ENCODE measurements around the gene SLC18A3.

The SLC18A3 gene

DNA sequence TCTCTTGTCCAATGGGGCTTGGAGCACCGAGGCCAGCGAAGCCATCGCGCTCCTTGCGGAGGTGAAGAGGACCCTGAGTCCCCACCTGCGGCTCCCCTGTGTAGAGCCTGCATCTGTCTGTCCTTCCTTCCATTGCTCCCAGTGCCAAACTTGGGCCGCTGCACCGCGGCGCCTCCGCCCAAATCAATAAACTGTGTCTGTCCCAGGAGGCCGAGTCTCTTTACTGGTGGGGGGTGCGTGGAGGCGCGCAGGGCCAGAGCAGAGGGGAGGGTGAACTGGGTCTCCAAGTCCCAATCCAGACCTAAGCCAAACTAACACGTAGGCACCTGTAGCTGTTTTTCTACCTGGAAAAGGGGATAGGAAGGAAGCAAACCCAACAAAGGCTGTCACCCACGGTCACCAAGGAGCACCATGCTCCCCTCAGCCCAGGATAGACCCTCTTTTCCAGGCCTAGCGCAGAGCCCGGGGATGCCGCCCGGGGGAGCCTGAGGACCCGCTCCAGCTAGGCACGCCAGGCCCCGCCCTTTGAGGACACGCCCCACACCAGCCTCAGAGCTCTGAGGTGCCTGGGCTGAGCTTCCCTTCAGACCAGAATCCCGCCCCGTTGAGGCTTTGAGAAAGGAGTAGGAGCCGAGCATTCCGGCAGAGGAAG, 2.5 kb downstream of the SLC18A3 start:
- DNase-seq = no peak

DNA sequence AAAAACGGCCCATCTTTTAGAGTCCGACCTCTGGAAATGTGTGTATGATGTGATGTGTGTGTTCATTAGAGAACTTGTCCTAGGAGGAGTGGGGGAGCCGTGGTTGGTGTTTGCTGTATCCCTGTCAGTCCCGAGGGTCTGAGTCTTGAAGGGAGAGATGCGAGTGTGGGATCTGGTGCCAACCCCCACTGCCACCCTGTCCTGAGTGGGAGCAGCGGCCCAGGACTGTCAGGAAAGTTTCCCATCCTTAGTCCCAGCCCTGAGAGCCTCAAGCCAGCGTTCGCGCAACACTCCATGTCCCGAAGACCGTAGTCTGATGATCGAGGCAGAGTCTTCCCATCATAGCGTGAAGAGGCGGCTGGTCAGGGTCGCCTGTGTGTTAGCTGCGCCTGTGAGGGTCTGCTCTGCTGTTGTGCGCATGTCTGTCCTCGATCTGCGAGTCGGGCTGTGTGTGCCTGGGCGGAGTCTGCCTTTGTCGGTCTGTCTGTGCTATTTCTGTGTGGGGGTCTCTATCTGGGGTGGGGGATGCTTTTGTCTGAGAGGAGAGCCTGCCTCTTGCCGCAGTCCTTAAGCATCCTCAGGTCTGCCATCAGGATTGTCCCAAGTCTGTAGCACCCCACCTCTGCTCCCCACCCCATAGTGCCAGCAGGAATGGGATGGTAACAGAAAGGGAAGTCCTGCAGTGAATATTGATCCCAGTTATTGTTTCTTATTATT, 3.2 kb downstream of the SLC18A3 start:
- DNase-seq = no peak

DNA sequence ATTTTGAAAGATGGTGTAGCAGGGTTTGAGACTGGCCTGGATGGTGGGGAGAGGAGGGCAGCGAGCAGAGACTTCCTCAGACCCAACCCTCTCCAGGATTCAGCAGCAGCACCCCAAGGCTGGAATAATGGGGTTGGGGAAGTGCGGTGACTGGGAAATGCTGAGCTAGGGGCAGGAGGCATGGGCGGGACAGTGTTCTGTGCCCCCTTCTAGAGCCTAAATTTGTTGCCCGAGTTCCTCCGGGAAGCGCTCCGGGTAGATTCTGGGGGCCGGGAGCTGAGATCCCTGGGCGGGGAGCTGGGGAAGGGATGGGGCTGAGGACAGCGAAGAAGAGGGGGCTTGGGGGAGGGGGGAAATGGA, 3.8 kb downstream of the SLC18A3 start, which contains the start of gene CHAT:
Gene CHAT, plus strand, starts transcription at position 156 of the 360 bp plus-strand sequence. Its CDS starts 153 bp downstream, at position 309.
- DNase-seq = no peak

DNA sequence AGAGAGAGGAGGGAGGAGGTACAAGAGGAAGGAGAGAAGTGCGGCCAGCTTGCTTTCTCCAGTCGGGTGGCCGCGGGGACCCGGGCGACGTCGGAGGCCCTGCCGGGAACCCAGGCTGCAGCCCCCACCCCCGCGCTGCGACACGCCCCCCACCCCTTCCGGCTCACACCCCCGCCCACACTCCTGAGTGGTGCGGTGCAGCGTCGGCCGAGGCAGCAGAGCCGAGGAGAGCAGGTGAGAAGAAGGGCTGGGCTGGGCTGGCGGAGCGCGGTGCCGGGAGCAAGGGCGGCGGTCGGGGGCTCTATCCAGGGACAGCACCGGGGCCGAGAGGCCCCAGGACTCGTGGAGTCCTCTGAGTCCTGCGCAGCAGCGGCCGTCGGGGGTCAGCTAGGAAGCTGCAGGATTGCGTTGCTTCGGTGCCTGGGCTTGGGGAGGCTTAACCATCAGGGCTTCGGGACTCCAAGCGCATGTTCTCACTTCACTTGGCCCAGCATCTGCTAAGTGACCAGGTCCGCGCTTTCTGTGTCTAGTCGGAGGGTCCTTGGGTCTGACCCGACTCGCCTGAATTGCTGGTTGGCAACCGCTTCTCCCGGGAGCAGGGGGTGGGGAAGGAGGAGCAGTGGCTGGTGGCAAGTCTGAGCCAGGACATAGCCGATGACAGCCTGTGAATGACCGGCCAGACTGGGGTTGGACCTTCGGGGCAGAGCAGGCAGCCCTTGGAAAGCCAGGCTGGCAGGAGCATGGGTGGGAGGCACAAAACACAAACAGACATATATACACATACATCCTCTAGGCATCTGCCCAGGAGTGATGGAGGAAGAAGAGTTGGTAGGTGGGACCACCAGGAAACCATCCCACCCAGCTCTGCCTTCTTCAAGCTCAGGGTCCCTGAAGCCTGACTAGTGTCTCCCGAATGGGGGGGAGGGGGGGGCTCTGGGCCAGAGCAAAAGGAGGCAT, 4.4 kb downstream of the SLC18A3 start:
- no peak for DNase-seq

DNA sequence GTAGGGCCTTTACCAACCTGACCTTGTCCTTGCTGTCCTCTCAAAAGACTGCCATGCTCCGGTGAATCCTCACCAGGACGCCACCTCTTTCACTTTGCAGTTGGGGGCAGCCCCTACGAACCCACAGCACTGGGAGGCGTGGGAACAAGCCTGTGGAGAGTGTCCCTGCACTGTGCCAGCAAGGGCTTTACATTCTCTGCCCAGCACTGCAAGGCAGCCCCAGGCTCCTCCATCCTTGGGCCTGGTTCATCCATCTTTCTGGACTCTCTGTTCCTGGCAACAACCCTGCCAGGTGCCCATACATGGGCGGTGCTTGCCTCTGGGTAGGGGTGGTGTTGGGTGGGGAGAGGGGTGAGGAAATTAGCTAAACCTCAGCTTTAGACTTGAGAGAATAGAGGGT, 5.1 kb downstream of the SLC18A3 start:
- DNase-seq = no peak

DNA sequence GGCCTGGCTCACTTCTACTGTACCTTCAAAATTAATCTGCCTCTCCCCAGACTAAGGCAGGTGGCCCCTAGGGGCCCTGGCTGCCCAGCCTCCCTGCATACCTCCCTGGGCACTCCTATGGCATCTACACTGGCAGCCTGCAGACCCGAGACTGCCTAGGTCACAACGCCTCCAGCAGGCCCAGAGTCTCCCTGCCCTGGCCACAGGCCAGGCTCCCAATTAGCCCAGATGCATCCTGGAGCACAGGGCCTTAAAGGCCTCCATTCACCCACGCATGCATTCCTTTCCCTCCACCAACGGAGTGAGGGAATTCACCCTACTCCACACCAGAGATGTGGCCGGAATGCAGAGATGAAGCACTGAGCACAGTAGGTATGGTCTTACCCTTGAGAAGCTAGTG, 5.6 kb downstream of the SLC18A3 start:
- DNase-seq = no peak

DNA sequence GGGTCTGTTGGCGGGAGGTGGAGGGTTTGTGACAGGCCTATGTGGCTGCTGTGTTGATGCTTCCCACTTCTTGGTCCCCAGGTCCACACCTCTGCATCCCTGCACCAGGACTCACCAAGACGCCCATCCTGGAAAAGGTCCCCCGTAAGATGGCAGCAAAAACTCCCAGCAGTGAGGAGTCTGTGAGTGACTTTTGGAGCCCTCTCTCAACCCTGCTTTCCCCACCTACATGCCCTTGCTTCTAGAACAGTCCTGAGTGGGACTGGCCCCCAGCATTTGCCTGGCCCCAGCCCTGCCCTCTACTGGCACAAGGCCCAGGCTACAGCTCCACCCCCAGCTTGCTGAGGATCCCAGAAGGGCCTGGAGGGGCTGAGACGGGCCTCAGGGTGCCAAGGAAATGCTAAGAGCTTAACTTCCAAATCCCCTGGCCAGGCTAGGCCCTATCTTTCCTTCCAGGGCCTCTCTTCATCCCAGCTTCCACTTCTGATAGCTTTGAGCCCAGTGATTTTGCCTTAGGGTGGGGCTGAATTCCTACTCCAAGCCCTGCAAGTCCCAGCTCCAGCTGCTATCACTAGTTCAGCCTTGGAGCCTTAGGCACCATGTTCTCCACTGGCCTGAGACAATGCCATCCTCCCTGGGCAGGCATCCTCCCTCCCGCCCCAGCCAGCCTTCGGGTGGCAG, 6.5 kb downstream of the SLC18A3 start:
- DNase-seq = no peak

DNA sequence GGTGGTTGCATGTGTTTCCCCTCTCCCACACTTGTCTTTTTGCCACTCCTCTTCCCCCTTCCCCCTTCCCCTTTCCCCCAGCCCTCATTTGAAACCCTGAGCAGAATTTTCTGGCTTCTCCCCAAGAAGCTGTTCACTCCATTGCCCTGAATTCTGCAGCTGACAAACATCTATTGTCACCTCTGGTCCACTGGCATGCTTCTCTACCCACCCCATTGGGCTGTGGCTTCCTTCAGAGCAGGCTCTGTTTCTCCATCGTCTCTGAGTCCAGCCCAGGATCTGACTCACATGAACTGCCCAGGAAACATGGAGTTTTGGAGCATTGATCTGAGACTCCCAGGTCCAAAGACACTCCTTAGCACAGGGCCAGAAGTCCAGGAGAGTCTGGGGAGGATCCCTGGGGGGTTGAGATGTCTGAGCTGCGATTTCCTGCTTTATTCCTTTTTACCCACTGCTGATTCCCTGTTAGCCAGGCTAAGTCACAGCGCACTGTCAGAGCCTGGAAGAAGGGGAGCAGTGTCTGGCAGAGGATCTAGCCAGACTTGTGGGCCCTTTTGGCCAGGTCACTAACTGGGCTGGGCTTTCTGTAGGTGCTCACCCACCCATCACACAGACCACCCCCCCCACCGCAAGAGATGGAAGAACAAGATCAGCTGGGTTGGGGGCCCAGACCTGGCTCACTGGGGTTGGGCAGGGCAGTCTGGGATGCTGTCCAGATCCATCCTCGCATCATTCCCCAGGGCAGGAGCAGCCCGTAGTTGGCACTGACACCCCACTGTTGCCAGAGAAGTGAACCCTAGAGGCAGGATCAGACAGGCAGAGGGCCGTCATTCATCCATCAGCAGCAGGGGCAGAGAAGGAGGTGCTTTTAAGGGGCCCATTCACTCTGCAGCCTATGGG, 7.3 kb downstream of the SLC18A3 start:
- no peak for DNase-seq

DNA sequence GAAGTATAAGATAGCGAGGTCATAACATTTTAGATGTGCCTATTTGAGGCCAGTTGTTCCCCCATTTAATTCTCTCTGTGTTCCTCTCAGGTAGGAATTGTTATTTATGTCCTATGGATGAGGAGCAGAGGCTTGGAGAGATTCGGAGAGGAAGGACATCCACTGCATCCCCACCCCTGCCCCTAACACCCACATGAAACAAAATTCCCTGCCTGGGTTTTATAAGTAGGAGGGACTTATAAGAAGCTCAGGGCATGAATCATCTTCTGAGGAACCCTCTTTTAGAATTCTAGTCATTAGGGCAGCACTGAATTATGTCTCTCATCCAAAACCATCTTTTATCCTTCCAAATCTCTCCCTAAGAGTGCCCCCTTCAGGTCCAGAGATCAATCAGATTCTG, 8.7 kb downstream of the SLC18A3 start:
- no peak for DNase-seq

DNA sequence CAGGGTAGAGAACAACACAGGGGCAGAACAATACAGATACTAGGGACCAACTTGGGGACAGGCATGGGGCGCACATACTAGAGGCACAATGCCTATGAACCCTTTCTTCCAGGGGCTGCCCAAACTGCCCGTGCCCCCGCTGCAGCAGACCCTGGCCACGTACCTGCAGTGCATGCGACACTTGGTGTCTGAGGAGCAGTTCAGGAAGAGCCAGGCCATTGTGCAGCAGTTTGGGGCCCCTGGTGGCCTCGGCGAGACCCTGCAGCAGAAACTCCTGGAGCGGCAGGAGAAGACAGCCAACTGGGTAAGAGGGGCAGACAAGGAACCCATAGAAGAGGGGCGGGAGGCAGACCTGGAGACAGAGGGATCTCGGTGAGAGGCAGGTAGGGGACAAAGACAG, 9.5 kb downstream of the SLC18A3 start:
- no peak for DNase-seq

DNA sequence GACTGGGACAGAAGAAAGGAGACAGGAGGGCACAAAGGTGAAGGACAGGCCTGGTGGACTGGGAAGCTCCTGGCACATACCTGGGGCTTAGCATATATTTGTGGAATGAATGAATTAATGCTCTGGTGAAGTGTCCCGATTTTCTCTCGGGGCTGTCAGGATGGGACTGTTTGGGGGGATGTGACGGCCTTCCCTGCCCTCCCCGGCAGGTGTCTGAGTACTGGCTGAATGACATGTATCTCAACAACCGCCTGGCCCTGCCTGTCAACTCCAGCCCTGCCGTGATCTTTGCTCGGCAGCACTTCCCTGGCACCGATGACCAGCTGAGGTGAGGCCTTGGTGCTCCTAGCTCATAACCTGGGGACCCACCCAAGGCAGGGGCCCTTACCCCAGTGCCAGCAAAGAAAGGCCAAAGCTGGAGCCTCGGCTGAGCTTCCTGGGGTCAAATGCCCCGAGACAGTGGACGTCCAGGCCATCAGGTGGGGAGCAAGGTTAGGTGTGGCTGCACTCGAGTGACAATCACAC, 10.2 kb downstream of the SLC18A3 start:
- no peak for DNase-seq

DNA sequence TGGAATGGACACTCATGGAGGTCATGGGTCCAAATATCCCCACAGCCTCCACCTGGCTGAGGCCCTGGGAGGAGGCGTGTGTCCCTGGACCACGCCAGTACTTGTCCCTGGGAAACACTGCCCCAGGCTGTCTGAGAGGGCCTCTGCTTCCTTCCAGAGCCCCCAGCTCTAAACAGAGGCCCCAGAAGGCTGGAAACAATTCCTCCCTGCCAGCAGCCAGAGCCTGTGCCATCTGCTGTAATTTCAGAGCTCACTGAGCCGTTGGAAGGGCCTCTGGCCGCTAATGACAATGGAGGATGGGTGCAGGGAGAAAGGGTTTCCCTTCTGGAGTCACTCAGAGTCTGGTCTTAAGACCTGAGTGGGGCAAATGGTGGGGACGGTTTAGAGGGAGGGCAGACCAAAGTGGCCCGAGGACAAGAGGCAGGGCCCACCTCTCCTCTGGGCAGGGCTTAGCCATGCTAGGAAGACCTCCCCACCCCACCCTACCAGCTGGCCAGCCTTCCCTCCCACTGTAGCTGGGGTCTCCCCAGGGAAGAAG, 10.8 kb downstream of the SLC18A3 start:
- DNase-seq = no peak

DNA sequence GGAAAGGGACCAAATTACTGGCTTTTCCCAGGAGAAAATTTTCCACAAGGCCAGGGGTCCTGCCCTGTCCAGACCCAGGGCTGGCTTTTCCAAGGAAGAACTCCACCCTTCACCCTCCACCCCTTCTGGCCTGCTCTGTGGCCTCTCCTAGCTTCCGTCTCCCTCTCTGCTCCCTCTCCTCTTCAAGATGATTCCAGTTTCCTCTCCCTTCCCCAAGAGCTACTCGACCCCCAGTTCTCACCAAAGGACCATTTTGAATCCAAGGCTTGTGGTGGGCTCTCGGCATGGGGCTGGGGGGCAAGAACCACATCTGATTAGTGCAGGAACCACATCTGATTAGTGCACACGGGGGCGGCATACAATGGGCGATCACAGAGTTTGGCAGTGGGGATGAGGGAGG, 11.5 kb downstream of the SLC18A3 start:
- no peak for DNase-seq

DNA sequence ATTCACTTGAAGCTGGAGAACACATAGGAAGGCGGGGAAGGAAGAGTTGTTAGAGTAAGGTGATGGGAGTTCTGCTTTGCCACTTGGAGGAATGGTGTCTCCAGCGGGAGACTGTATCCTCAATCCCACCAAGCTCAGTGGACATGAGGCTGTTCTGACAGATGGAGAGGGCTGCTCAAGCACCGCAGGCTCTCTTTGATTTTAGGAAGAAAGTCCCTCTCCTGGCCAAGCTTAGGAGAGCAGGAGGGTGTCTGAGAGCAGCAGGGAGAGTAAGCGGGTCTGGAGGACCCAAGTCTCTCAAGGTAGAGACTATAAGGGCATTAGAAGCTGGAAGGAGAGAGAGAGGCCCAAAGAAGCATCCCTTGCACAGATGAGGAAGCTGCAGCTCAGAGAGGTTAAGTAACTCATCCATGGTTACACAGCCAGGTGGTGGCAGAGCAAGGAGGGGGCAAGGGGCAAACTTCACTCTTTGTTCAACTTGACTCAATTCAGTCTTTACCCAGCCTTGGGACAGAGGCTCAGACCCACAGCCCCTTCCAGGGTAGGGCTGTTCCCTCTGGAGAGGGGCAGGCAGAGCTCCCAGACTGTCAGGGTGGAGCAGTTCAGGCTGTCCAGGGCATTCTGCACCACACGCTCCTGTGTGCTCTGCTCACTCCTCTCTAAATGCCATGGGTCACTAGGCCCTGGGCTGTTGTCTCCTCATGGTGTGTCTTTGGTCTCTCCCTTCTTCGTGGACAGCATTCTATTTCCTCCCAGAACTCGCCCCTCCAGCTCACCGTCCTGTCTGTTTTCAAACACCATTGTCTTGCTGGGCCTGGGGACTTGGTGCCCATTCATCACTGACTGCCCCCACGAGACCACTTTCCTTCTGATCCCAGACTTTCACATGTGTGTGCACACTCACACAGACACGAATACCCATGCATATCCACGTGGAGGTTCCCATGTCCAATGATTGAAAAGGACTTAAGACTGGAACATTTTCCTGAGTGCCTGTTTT, 12.6 kb downstream of the SLC18A3 start:
- DNase-seq = no peak

DNA sequence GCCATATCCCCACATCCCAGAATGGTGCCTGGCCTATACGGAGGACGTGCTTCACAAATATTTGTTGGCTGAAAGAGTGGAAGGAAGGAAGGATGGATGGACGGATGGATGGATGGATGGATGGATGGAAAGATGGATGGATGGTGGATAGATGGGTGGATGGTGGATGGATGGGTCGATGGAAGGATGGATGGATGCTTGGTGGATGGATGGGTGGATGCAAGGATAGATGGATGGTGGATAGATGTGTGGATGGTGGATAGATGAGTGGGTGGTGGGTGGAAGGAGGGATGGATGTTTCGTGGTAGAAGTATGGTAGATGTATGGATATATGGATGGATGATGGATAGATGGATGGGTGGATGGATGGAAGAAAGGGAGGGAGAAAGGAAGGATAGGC, 14.5 kb downstream of the SLC18A3 start:
- DNase-seq = no peak

DNA sequence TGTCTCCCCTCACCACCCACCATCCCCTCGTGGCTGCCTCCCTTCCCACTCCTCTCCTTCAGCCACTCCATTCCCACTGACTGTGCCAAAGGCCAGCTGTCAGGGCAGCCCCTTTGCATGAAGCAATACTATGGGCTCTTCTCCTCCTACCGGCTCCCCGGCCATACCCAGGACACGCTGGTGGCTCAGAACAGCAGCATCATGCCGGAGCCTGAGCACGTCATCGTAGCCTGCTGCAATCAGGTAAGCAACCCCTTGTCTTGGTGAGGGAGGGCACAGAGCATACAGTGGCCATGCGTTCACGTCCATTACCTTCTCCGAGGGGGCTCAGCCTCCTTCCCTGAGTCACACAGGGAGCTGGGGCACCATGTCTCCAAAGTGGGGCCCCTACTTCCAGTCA, 15.3 kb downstream of the SLC18A3 start:
- DNase-seq = no peak

DNA sequence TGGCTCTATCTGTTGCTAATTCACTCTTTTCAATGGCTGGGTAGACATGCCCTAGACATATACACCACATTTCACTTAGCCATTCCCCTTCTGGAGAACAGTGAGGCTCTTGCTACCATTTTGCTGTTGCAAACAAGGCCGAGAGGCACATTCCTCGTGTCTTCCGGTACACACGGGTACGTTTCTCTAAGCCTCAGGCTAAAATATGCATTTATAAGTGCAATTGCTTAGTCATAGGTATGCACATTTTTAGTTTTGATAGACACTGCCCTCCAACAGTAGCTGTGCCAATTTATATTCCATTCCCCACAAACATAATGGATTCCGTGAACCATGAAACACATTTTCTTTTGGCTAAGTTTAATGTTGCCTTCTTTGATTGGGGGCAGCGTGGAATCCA, 16.9 kb downstream of the SLC18A3 start:
- no peak for DNase-seq

DNA sequence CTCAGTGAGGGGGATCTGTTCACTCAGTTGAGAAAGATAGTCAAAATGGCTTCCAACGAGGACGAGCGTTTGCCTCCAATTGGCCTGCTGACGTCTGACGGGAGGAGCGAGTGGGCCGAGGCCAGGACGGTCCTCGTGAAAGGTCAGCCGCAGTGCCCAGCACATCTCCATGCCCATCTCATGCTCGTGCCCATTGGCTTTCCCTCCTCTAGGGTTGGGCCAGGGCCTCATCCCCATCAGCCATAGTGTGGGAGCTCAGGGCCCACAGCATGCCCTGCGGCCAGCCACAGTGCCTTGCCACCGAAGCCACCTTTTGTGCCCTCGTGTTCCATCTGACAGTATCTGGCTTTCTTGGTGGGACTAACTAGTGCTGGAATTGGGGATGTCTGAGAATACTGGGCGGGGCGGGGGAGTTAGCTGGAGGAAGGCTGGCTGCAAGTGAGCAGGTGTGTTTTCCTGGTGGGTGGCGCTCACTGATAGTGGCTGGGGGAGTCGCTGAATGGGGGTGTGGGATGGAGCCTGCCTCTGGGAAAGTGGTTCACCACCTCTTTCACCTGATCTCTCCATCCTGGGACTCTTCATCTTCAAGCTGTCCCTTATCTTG, 17.6 kb downstream of the SLC18A3 start:
- DNase-seq = no peak

DNA sequence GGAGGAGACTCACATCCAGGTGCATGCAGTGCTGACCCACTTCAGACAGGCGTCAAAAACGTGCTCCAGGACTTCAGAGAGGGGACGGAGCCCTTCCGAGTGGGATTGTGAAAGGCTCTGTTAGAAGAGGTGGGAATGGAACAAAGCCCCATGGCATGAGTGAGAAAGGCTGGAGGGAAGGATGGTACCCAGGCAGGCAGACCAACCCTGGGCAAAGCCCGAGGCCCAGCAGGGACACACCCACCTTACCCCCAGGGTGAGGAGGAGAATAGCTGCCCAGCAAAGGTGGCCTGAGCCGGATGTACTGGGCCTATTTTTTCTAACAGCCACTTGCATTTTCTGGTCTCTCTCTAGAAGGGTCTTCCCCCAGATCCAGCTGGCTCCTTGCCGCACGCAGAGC, 18.5 kb downstream of the SLC18A3 start:
- no peak for DNase-seq

DNA sequence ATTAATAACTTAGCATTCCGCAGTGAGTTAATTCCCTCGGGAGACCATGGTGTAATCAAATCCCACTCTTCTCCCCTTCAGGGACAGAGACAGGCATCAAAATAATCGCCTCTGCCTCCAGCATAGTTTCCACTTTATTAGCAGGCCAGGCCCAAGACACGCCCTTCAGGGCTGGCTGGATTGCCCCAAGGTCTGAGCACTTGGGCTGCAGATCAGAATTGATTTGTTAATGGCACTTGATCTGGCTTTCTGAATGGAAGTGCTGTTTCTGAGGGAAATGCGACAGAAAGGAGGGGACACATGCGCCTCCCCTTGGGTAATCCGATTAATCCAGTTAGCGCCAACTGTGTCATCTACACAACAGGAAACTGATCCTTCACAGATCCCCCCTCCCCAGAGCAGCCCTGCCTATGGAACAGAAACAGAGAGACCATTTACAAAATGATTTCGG, 19.3 kb downstream of the SLC18A3 start:
- no peak for DNase-seq
